ENCODE data around the gene FRK.

GRCh38 chr6:116099036-116099435 is 38.3 kb upstream of the FRK start:
- no peak for TF ChIP-seq EZH2 (IDR thresholded peaks at IDR 0.05; ENCODE audit: low read length)
- TF ChIP-seq, protein P1, sequence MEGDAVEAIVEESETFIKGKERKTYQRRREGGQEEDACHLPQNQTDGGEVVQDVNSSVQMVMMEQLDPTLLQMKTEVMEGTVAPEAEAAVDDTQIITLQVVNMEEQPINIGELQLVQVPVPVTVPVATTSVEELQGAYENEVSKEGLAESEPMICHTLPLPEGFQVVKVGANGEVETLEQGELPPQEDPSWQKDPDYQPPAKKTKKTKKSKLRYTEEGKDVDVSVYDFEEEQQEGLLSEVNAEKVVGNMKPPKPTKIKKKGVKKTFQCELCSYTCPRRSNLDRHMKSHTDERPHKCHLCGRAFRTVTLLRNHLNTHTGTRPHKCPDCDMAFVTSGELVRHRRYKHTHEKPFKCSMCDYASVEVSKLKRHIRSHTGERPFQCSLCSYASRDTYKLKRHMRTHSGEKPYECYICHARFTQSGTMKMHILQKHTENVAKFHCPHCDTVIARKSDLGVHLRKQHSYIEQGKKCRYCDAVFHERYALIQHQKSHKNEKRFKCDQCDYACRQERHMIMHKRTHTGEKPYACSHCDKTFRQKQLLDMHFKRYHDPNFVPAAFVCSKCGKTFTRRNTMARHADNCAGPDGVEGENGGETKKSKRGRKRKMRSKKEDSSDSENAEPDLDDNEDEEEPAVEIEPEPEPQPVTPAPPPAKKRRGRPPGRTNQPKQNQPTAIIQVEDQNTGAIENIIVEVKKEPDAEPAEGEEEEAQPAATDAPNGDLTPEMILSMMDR (optimal IDR thresholded peaks at IDR 0.05 in 1 of 3, IDR thresholded peaks at IDR 0.05 in 1 of 3, conservative IDR thresholded peaks at IDR 0.05 in 1 of 3; ENCODE audit: extremely low read depth in 1 of 3, insufficient read depth in 2 of 3, low read length in 3 of 3): no peak

All from keratinocyte (primary cell).